ENCODE results near the gene ZFP14.
A peak's percentile ranks its signal among the peaks of the same experiment; 100 is the strongest.

The ZFP14 gene

GRCh38 chr19:36371886-36372285, 7.1 kb downstream of the ZFP14 start:
- Histone ChIP-seq H3K4me3 (ENCODE audit: low read depth, low read length) (no peak overlapping the region), H3K4me1 (ENCODE audit: control insufficient read depth, insufficient read depth, low read length) (no peaks in the 10 kb centered on the region), H3K36me3 (ENCODE audit: control insufficient read depth in 2 of 2, insufficient read depth in 1 of 2, low read length in 2 of 2) (peaks cover 11 to 62% of the 10 kb centered on the region in 2 experiments), H3K9me3 (ENCODE audit: control insufficient read depth, insufficient read depth, low read depth, low read length) (peaks cover 30% of the 10 kb centered on the region), H3K27ac (ENCODE audit: extremely low read depth, low read depth, low read length) (no peak overlapping the region)
- POLR2A ChIA-PET, result no interaction called here
- CTCF ChIA-PET, result interaction anchor here (0.6 kb wide), 1 partner anchor 24 kb away, joined by 10 read pairs; no protein-coding TSS in a partner anchor
- TF ChIP-seq ZNF366 (tag by site-specific recombination; conservative IDR thresholded peaks at IDR 0.05) (peak; percentile 94), PRDM1 (tag by site-specific recombination; IDR thresholded peaks at IDR 0.05) (peak; percentile 48; the same call in 1 of the 2 replicates), ZNF654 (tag by site-specific recombination; IDR thresholded peaks at IDR 0.05; ENCODE audit: low read depth) (no peak)

- ChIA-PET CTCF (no interaction called here), POLR2A (no interaction called here)
- Histone ChIP-seq H3K9me3 (ENCODE audit: control insufficient read depth, insufficient read depth, low read depth, low read length) (peaks cover 17% of the 10 kb centered on the region), H3K27ac (ENCODE audit: extremely low read depth, low read depth, low read length) (no peak overlapping the region), H3K4me1 (ENCODE audit: control insufficient read depth, insufficient read depth, low read length) (no peaks in the 10 kb centered on the region), H3K36me3 (ENCODE audit: control insufficient read depth in 2 of 2, insufficient read depth in 1 of 2, low read length in 2 of 2) (peaks cover 59 to 92% of the 10 kb centered on the region in 2 experiments), H3K4me3 (ENCODE audit: low read depth, low read length) (no peak overlapping the region)
- TF ChIP-seq ZNF513 (tag by site-specific recombination; IDR thresholded peaks at IDR 0.05) (no peak), CTCF (tag by site-specific recombination; IDR thresholded peaks at IDR 0.05) (no peak), ZSCAN16 (tag by site-specific recombination; IDR thresholded peaks at IDR 0.05) (no peak), MYNN (tag by site-specific recombination; IDR thresholded peaks at IDR 0.05; ENCODE audit: borderline replicate concordance) (no peak), ZNF624 (tag by site-specific recombination; IDR thresholded peaks at IDR 0.05) (no peak), ZNF394 (tag by site-specific recombination; IDR thresholded peaks at IDR 0.05; ENCODE audit: borderline replicate concordance) (no peak), ZNF311 (tag by site-specific recombination; IDR thresholded peaks at IDR 0.05; ENCODE audit: borderline replicate concordance) (no peak)
These were observed 15.2 kb downstream of the ZFP14 start for GRCh38 chr19:36363845-36364244.

- Histone ChIP-seq H3K9me3 (ENCODE audit: control insufficient read depth, insufficient read depth, low read depth, low read length) (peaks cover 53% of the 10 kb centered on the region), H3K4me1 (ENCODE audit: control insufficient read depth, insufficient read depth, low read length) (no peaks in the 10 kb centered on the region), H3K36me3 (ENCODE audit: control insufficient read depth in 2 of 2, insufficient read depth in 1 of 2, low read length in 2 of 2) (peaks cover 21 to 52% of the 10 kb centered on the region in 2 experiments), H3K27ac (ENCODE audit: extremely low read depth, low read depth, low read length) (no peak overlapping the region), H3K4me3 (ENCODE audit: low read depth, low read length) (no peak overlapping the region)
- TF ChIP-seq SETDB1 (IDR thresholded peaks at IDR 0.05; ENCODE audit: insufficient read length, low read length), result peak; percentile 60
- peak; percentile 73; the same call in 1 of the 2 replicates for TF ChIP-seq TRIM28 (IDR thresholded peaks at IDR 0.05; ENCODE audit: borderline replicate concordance, low read length)
- TF ChIP-seq ZNF398 (tag by site-specific recombination; IDR thresholded peaks at IDR 0.05), result no peak
- no peak for TF ChIP-seq ZNF654 (tag by site-specific recombination; IDR thresholded peaks at IDR 0.05; ENCODE audit: low read depth)
- peak; percentile 71; the same call in 1 of the 2 replicates for TF ChIP-seq ZNF274 (IDR thresholded peaks at IDR 0.05; ENCODE audit: low read length)
- TF ChIP-seq ZNF274 (tag by site-specific recombination; IDR thresholded peaks at IDR 0.05; ENCODE audit: borderline replicate concordance), result peak; percentile 80; the same call in 1 of the 2 replicates
- TF ChIP-seq ZNF704 (tag by site-specific recombination; IDR thresholded peaks at IDR 0.05), result no peak
- no peak for TF ChIP-seq KLF8 (tag by site-specific recombination; IDR thresholded peaks at IDR 0.05)
- no peak for TF ChIP-seq SCRT1 (tag by site-specific recombination; IDR thresholded peaks at IDR 0.05; ENCODE audit: borderline replicate concordance)
- no peak for TF ChIP-seq BCL11A (tag by site-specific recombination; IDR thresholded peaks at IDR 0.05; ENCODE audit: low read depth)
- no peak for TF ChIP-seq ZNF560 (tag by site-specific recombination; IDR thresholded peaks at IDR 0.05; ENCODE audit: borderline replicate concordance)
- TF ChIP-seq ZNF239 (tag by site-specific recombination; IDR thresholded peaks at IDR 0.05), result no peak
- no peak for TF ChIP-seq ZNF37A (tag by site-specific recombination; IDR thresholded peaks at IDR 0.05)
- no peak for TF ChIP-seq TCF7L2 (IDR thresholded peaks at IDR 0.05; ENCODE audit: borderline replicate concordance, low read depth, low read length)
- ChIA-PET CTCF (no interaction called here), POLR2A (no interaction called here)
These were observed 38.1 kb downstream of the ZFP14 start for GRCh38 chr19:36340786-36341372.
